Neural cell (in vitro differentiated cells): ENCODE measurements around the gene SNAPC2. TPM values are rescaled to one million over a fixed set of nuclear protein-coding genes. Genes with fewer than 3 reads are reported as not detected.

Experiments used
- H2AFZ ChIP-seq: fragments of 200-600, 300-800 bp; sonication (generic), shearing (Covaris generic); 2 replicates; pipeline ENCODE4 v1.6.0; 2014; ENCODE audit warnings: low read depth, mild to moderate bottlenecking, antibody characterized with exemption, low read length, moderate library complexity
- H3F3A ChIP-seq: fragments of 200-600 bp; shearing (Covaris generic); 2 replicates; pipeline ENCODE4 v1.6.1; 2016; ENCODE audit warnings: mild to moderate bottlenecking, moderate library complexity, mixed read lengths, antibody characterized with exemption, low read length; ENCODE audit not compliant: insufficient read depth, poor library complexity, severe bottlenecking
- H3K27ac ChIP-seq: fragments of 200-600, 300-800 bp; sonication (generic), shearing (Covaris generic); 2 replicates; pipeline ENCODE4 v1.5.1; 2014; ENCODE audit warnings: mild to moderate bottlenecking, low read length, moderate library complexity
- H3K27me3 ChIP-seq: fragments of 300-800, 200-600 bp; sonication (generic), shearing (Covaris generic); 2 replicates; pipeline ENCODE4 v1.6.0; 2014; ENCODE audit warnings: mild to moderate bottlenecking, low read depth, low read length, moderate library complexity; ENCODE audit not compliant: insufficient read depth
- H3K36me3 ChIP-seq: fragments of 300-800, 200-600 bp; sonication (generic), shearing (Covaris generic); 2 replicates; pipeline ENCODE4 v1.5.1; 2014; ENCODE audit warnings: mild to moderate bottlenecking, antibody characterized with exemption, low read length, moderate library complexity; ENCODE audit not compliant: insufficient read depth
- H3K4me2 ChIP-seq: fragments of 300-800, 200-600 bp; sonication (generic), shearing (Covaris generic); 2 replicates; pipeline ENCODE4 v1.6.0; 2014; ENCODE audit warnings: mild to moderate bottlenecking, low read length
- H3K4me3 ChIP-seq: fragments of 300-800, 200-600 bp; sonication (generic), shearing (Covaris generic); 2 replicates; pipeline ENCODE4 v1.5.1; 2014; ENCODE audit warnings: mild to moderate bottlenecking, low read length, moderate library complexity
- H3K79me2 ChIP-seq: fragments of 200-600 bp; shearing (Covaris generic); replicated peaks from 2 replicates; pipeline ENCODE4 v1.6.0; 2014; ENCODE audit warnings: mild to moderate bottlenecking, low read length, moderate library complexity; ENCODE audit not compliant: insufficient read depth
- H3K9ac ChIP-seq: fragments of 300-800, 200-600 bp; sonication (generic), shearing (Covaris generic); 2 replicates; pipeline ENCODE4 v1.6.1; 2016; ENCODE audit warnings: mild to moderate bottlenecking, low read length, mixed read lengths
- H3K9me2 ChIP-seq: fragments of 200-600 bp; shearing (Covaris generic); 2 replicates; pipeline ENCODE4 v1.6.1; 2016; ENCODE audit warnings: mild to moderate bottlenecking, low read length, mixed read lengths; ENCODE audit not compliant: insufficient read depth
- H3K9me3 ChIP-seq: fragments of 200-600, 300-800 bp; sonication (generic), shearing (Covaris generic); 2 replicates; pipeline ENCODE4 v1.6.1; 2016; ENCODE audit warnings: mild to moderate bottlenecking, mixed run types, low read length, moderate library complexity, mixed read lengths
- H4K20me1 ChIP-seq: fragments of 200-600 bp; shearing (Covaris generic); 2 replicates; pipeline ENCODE4 v1.6.1; 2016; ENCODE audit warnings: mild to moderate bottlenecking, mixed run types; ENCODE audit not compliant: insufficient read depth
- EP300 ChIP-seq: fragments of 450-650 bp; conservative IDR thresholded peaks from 2 replicates; pipeline ENCODE4 v1.6.1; 2014; ENCODE audit warnings: antibody characterized with exemption, mild to moderate bottlenecking, moderate library complexity; ENCODE audit not compliant: poor library complexity, severe bottlenecking
- EZH2 ChIP-seq: fragments of 200-600, 300-800 bp; shearing (Covaris generic), sonication (generic); IDR thresholded peaks from 2 replicates; pipeline ENCODE4 v1.6.1; 2014; ENCODE audit warnings: antibody characterized with exemption, low read length, borderline replicate concordance, mild to moderate bottlenecking; ENCODE audit not compliant: insufficient read depth, poor library complexity, severe bottlenecking
- MXI1 ChIP-seq: fragments of 450-650 bp; conservative IDR thresholded peaks from 2 replicates; pipeline ENCODE4 v1.6.1; 2014; ENCODE audit warnings: antibody characterized with exemption, mild to moderate bottlenecking; ENCODE audit not compliant: poor library complexity, severe bottlenecking
- POLR2AphosphoS5 ChIP-seq: IDR thresholded peaks from 2 replicates; pipeline ENCODE4 v1.6.1; 2012
- RAD21 ChIP-seq: fragments of 450-650 bp; conservative IDR thresholded peaks from 2 replicates; pipeline ENCODE4 v1.6.1; 2014; ENCODE audit warnings: antibody characterized with exemption, mild to moderate bottlenecking, moderate library complexity
- REST ChIP-seq: IDR thresholded peaks from 2 replicates; pipeline ENCODE4 v1.6.1; 2012; ENCODE audit warnings: borderline replicate concordance
- SMC3 ChIP-seq: fragments of 450-650 bp; conservative IDR thresholded peaks from 2 replicates; pipeline ENCODE4 v1.6.1; 2014; ENCODE audit warnings: antibody characterized with exemption, mild to moderate bottlenecking, moderate library complexity; ENCODE audit not compliant: poor library complexity
- TAF1 ChIP-seq: IDR thresholded peaks from 2 replicates; pipeline ENCODE4 v1.6.1; 2012; ENCODE audit warnings: low read depth
- polyA plus RNA-seq: library from polyadenylated mRNA; depleted of rRNA; stranded (reverse); fragments of >200 nt; gene quantifications from 2 replicates; pipeline ENCODE4 v1.2.3, GENCODE V29; 2014
- TF ChIP-seq, protein P1 (sequence below): fragments of 450-650 bp; IDR thresholded peaks from 2 replicates; pipeline ENCODE4 v1.5.1; 2014; ENCODE audit warnings: antibody characterized with exemption, mild to moderate bottlenecking, moderate library complexity; ENCODE audit not compliant: poor library complexity, severe bottlenecking

Gene SNAPC2
- polyA plus RNA-seq, 1 donor from 2014 or later, result 12.8 TPM

DNA sequence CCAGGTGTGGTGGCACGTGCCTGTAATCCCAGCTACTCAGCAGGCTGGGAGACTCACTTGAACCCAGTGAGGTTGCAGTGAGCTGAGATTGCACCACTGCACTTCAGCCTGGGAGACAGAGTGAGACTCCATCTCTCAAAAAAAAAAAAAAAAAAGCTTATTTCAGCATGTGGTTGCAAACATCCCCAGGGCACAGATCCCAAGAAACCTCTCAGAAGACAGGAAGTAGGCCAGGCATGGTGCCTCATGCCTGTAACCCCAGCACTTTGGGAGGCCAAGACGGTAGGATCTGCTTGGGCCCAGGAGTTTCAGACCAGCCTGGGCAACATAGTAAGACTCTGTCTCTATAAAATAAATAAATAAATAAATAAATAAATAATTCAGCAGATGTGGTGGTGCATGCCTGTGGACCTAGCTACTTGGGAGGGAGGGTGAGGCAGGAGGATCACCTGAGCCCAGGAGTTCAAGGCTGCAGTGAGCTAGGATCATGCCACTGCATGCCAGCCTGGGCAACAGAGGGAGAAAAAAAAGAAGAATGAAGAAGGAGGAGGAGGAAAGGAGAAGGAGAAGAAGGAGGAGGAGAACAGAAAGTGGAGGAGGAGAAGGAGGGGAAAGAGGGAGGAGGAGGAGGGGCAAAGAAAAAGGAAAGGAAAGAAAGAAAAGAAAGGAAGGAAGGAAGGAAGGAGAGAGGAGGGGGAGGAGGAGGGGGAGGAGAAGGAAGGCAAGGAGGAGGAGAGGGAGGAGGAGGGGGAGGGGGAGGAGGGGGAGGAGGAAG, 36.2 kb upstream of the SNAPC2 start:
- Histone ChIP-seq H3K4me3 (no peak overlapping the region), H4K20me1 (no peaks in the 10 kb centered on the region), H3K9me2 (no peaks in the 10 kb centered on the region), H3K4me2 (no peak overlapping the region), H3K9ac (no peak overlapping the region), H3K79me2 (no peaks in the 10 kb centered on the region), H3F3A (no peaks in the 10 kb centered on the region), H3K9me3 (no peaks in the 10 kb centered on the region), H3K36me3 (no peaks in the 10 kb centered on the region), H3K27ac (no peak overlapping the region), H2AFZ (no peak overlapping the region), H3K27me3 (peaks cover 13% of the 10 kb centered on the region)
- no peak for TF ChIP-seq EZH2
- TF ChIP-seq RAD21, result no peak
- TF ChIP-seq MXI1, result no peak
- TF ChIP-seq, protein P1, sequence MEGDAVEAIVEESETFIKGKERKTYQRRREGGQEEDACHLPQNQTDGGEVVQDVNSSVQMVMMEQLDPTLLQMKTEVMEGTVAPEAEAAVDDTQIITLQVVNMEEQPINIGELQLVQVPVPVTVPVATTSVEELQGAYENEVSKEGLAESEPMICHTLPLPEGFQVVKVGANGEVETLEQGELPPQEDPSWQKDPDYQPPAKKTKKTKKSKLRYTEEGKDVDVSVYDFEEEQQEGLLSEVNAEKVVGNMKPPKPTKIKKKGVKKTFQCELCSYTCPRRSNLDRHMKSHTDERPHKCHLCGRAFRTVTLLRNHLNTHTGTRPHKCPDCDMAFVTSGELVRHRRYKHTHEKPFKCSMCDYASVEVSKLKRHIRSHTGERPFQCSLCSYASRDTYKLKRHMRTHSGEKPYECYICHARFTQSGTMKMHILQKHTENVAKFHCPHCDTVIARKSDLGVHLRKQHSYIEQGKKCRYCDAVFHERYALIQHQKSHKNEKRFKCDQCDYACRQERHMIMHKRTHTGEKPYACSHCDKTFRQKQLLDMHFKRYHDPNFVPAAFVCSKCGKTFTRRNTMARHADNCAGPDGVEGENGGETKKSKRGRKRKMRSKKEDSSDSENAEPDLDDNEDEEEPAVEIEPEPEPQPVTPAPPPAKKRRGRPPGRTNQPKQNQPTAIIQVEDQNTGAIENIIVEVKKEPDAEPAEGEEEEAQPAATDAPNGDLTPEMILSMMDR, result no peak
- no peak for TF ChIP-seq POLR2AphosphoS5
- no peak for TF ChIP-seq EP300
- no peak for TF ChIP-seq SMC3
- no peak for TF ChIP-seq REST
- no peak for TF ChIP-seq TAF1

GRCh38 chr19:7885818-7886217, 34.3 kb upstream of the SNAPC2 start:
- Histone ChIP-seq H4K20me1 (no peaks in the 10 kb centered on the region), H3K9ac (no peak overlapping the region), H3K36me3 (no peaks in the 10 kb centered on the region), H2AFZ (no peak overlapping the region), H3K27me3 (peaks cover 15% of the 10 kb centered on the region), H3K27ac (no peak overlapping the region), H3K9me3 (no peaks in the 10 kb centered on the region), H3K9me2 (no peaks in the 10 kb centered on the region), H3K4me2 (no peak overlapping the region), H3F3A (no peaks in the 10 kb centered on the region), H3K79me2 (no peaks in the 10 kb centered on the region), H3K4me3 (no peak overlapping the region)
- TF ChIP-seq EZH2 (no peak), SMC3 (no peak), TAF1 (no peak)
